Neural cell (in vitro differentiated cells): ENCODE data around the gene PTPRF. TPM values are rescaled to one million over a fixed set of nuclear protein-coding genes. Genes with fewer than 3 reads are reported as not detected.

Experiments
- H2AFZ ChIP-seq: fragments of 200-600, 300-800 bp; sonication (generic), shearing (Covaris generic); 2 replicates; pipeline ENCODE4 v1.6.0; 2014; ENCODE audit warnings: low read depth, mild to moderate bottlenecking, antibody characterized with exemption, low read length, moderate library complexity
- H3F3A ChIP-seq: fragments of 200-600 bp; shearing (Covaris generic); 2 replicates; pipeline ENCODE4 v1.6.1; 2016; ENCODE audit warnings: mild to moderate bottlenecking, moderate library complexity, mixed read lengths, antibody characterized with exemption, low read length; ENCODE audit not compliant: insufficient read depth, poor library complexity, severe bottlenecking
- H3K27ac ChIP-seq: fragments of 200-600, 300-800 bp; sonication (generic), shearing (Covaris generic); 2 replicates; pipeline ENCODE4 v1.5.1; 2014; ENCODE audit warnings: mild to moderate bottlenecking, low read length, moderate library complexity
- H3K27me3 ChIP-seq: fragments of 300-800, 200-600 bp; sonication (generic), shearing (Covaris generic); 2 replicates; pipeline ENCODE4 v1.6.0; 2014; ENCODE audit warnings: mild to moderate bottlenecking, low read depth, low read length, moderate library complexity; ENCODE audit not compliant: insufficient read depth
- H3K36me3 ChIP-seq: fragments of 300-800, 200-600 bp; sonication (generic), shearing (Covaris generic); 2 replicates; pipeline ENCODE4 v1.5.1; 2014; ENCODE audit warnings: mild to moderate bottlenecking, antibody characterized with exemption, low read length, moderate library complexity; ENCODE audit not compliant: insufficient read depth
- H3K4me2 ChIP-seq: fragments of 300-800, 200-600 bp; sonication (generic), shearing (Covaris generic); 2 replicates; pipeline ENCODE4 v1.6.0; 2014; ENCODE audit warnings: mild to moderate bottlenecking, low read length
- H3K4me3 ChIP-seq: fragments of 300-800, 200-600 bp; sonication (generic), shearing (Covaris generic); 2 replicates; pipeline ENCODE4 v1.5.1; 2014; ENCODE audit warnings: mild to moderate bottlenecking, low read length, moderate library complexity
- H3K79me2 ChIP-seq: fragments of 200-600 bp; shearing (Covaris generic); replicated peaks from 2 replicates; pipeline ENCODE4 v1.6.0; 2014; ENCODE audit warnings: mild to moderate bottlenecking, low read length, moderate library complexity; ENCODE audit not compliant: insufficient read depth
- H3K9ac ChIP-seq: fragments of 300-800, 200-600 bp; sonication (generic), shearing (Covaris generic); 2 replicates; pipeline ENCODE4 v1.6.1; 2016; ENCODE audit warnings: mild to moderate bottlenecking, low read length, mixed read lengths
- H3K9me2 ChIP-seq: fragments of 200-600 bp; shearing (Covaris generic); 2 replicates; pipeline ENCODE4 v1.6.1; 2016; ENCODE audit warnings: mild to moderate bottlenecking, low read length, mixed read lengths; ENCODE audit not compliant: insufficient read depth
- H3K9me3 ChIP-seq: fragments of 200-600, 300-800 bp; sonication (generic), shearing (Covaris generic); 2 replicates; pipeline ENCODE4 v1.6.1; 2016; ENCODE audit warnings: mild to moderate bottlenecking, mixed run types, low read length, moderate library complexity, mixed read lengths
- H4K20me1 ChIP-seq: fragments of 200-600 bp; shearing (Covaris generic); 2 replicates; pipeline ENCODE4 v1.6.1; 2016; ENCODE audit warnings: mild to moderate bottlenecking, mixed run types; ENCODE audit not compliant: insufficient read depth
- CTCF ChIP-seq: fragments of 450-650 bp; IDR thresholded peaks from 2 replicates; pipeline ENCODE4 v1.5.1; 2014; ENCODE audit warnings: antibody characterized with exemption, mild to moderate bottlenecking, moderate library complexity; ENCODE audit not compliant: poor library complexity, severe bottlenecking
- EP300 ChIP-seq: fragments of 450-650 bp; conservative IDR thresholded peaks from 2 replicates; pipeline ENCODE4 v1.6.1; 2014; ENCODE audit warnings: antibody characterized with exemption, mild to moderate bottlenecking, moderate library complexity; ENCODE audit not compliant: poor library complexity, severe bottlenecking
- EZH2 ChIP-seq: fragments of 200-600, 300-800 bp; shearing (Covaris generic), sonication (generic); IDR thresholded peaks from 2 replicates; pipeline ENCODE4 v1.6.1; 2014; ENCODE audit warnings: antibody characterized with exemption, low read length, borderline replicate concordance, mild to moderate bottlenecking; ENCODE audit not compliant: insufficient read depth, poor library complexity, severe bottlenecking
- MXI1 ChIP-seq: fragments of 450-650 bp; conservative IDR thresholded peaks from 2 replicates; pipeline ENCODE4 v1.6.1; 2014; ENCODE audit warnings: antibody characterized with exemption, mild to moderate bottlenecking; ENCODE audit not compliant: poor library complexity, severe bottlenecking
- POLR2AphosphoS5 ChIP-seq: IDR thresholded peaks from 2 replicates; pipeline ENCODE4 v1.6.1; 2012
- RAD21 ChIP-seq: fragments of 450-650 bp; conservative IDR thresholded peaks from 2 replicates; pipeline ENCODE4 v1.6.1; 2014; ENCODE audit warnings: antibody characterized with exemption, mild to moderate bottlenecking, moderate library complexity
- SMC3 ChIP-seq: fragments of 450-650 bp; conservative IDR thresholded peaks from 2 replicates; pipeline ENCODE4 v1.6.1; 2014; ENCODE audit warnings: antibody characterized with exemption, mild to moderate bottlenecking, moderate library complexity; ENCODE audit not compliant: poor library complexity
- TAF1 ChIP-seq: IDR thresholded peaks from 2 replicates; pipeline ENCODE4 v1.6.1; 2012; ENCODE audit warnings: low read depth
- polyA plus RNA-seq: library from polyadenylated mRNA; depleted of rRNA; stranded (reverse); fragments of >200 nt; gene quantifications from 2 replicates; pipeline ENCODE4 v1.2.3, GENCODE V29; 2014
- TF ChIP-seq, protein P1 (sequence below): IDR thresholded peaks from 2 replicates; pipeline ENCODE4 v1.6.1; 2012; ENCODE audit warnings: borderline replicate concordance

Gene PTPRF
- polyA plus RNA-seq, 1 donor from 2014 or later = 66.6 TPM

DNA sequence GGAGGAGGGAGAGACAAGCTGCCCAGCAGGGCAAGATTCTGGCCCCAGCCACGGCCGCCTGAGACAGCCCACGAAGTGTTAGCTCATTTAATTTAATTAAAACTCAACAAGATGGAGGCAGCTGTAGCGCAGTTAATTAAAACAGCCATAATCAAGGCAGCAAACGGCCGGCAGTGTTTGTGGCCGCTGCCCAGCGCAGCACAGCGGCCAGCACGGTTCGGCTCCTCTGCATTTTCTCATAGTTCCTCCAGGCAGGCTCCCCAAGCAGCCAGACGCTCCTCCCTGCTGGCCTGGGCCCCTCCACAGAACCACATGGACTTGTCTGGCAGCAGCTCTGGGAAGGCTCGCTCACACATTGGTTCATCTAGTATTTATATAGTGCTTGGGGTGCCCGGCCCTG lies 40.0 kb downstream of the PTPRF start:
- Histone ChIP-seq H3K9me3 (no peaks in the 10 kb centered on the region), H3K27me3 (no peaks in the 10 kb centered on the region), H3K27ac (no peak overlapping the region), H3K9me2 (no peaks in the 10 kb centered on the region), H3F3A (no peaks in the 10 kb centered on the region), H3K9ac (no peak overlapping the region), H3K79me2 (no peaks in the 10 kb centered on the region), H4K20me1 (no peaks in the 10 kb centered on the region), H3K4me2 (no peak overlapping the region), H3K36me3 (no peaks in the 10 kb centered on the region), H2AFZ (no peak overlapping the region), H3K4me3 (no peak overlapping the region)
- TF ChIP-seq, protein P1, sequence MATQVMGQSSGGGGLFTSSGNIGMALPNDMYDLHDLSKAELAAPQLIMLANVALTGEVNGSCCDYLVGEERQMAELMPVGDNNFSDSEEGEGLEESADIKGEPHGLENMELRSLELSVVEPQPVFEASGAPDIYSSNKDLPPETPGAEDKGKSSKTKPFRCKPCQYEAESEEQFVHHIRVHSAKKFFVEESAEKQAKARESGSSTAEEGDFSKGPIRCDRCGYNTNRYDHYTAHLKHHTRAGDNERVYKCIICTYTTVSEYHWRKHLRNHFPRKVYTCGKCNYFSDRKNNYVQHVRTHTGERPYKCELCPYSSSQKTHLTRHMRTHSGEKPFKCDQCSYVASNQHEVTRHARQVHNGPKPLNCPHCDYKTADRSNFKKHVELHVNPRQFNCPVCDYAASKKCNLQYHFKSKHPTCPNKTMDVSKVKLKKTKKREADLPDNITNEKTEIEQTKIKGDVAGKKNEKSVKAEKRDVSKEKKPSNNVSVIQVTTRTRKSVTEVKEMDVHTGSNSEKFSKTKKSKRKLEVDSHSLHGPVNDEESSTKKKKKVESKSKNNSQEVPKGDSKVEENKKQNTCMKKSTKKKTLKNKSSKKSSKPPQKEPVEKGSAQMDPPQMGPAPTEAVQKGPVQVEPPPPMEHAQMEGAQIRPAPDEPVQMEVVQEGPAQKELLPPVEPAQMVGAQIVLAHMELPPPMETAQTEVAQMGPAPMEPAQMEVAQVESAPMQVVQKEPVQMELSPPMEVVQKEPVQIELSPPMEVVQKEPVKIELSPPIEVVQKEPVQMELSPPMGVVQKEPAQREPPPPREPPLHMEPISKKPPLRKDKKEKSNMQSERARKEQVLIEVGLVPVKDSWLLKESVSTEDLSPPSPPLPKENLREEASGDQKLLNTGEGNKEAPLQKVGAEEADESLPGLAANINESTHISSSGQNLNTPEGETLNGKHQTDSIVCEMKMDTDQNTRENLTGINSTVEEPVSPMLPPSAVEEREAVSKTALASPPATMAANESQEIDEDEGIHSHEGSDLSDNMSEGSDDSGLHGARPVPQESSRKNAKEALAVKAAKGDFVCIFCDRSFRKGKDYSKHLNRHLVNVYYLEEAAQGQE = no peak
- no peak for TF ChIP-seq POLR2AphosphoS5
- no peak for TF ChIP-seq CTCF
- no peak for TF ChIP-seq SMC3
- TF ChIP-seq MXI1 = no peak
- TF ChIP-seq RAD21 = no peak
- TF ChIP-seq EZH2 = no peak
- no peak for TF ChIP-seq EP300
- no peak for TF ChIP-seq TAF1

DNA sequence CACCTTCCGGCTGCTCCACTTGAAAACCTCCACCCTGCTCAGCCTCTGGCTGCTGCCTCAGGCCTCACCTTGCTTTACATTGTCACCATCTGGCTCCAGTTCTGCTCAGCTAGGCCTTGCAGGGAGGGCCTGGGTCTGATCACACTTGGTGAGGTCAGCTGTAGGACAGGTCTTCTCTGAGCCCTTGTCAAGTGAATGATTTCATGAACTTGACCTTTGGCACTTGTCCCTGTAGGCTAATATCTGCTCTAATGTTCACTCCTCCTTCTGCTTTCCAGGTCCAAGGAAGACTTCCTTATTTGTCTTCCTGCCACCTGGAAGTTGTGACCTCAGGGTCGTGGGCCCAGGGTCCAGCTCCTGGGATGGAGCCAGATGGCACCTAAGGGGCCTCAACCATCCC lies 41.4 kb downstream of the PTPRF start:
- Histone ChIP-seq H3K4me3 (no peak overlapping the region), H3F3A (no peaks in the 10 kb centered on the region), H3K36me3 (peaks cover 10% of the 10 kb centered on the region), H3K9ac (no peak overlapping the region), H3K9me2 (no peaks in the 10 kb centered on the region), H2AFZ (no peak overlapping the region), H3K27me3 (no peaks in the 10 kb centered on the region), H3K4me2 (no peak overlapping the region), H3K79me2 (no peaks in the 10 kb centered on the region), H4K20me1 (no peaks in the 10 kb centered on the region), H3K27ac (no peak overlapping the region), H3K9me3 (no peaks in the 10 kb centered on the region)
- TF ChIP-seq POLR2AphosphoS5 (no peak), CTCF (no peak), SMC3 (no peak), EZH2 (no peak), EP300 (no peak), MXI1 (no peak), RAD21 (no peak), TAF1 (no peak)
- TF ChIP-seq, protein P1 = no peak
